Femur (tissue), 1 donor: Measurements from ENCODE around the gene ACYP1.
A peak's percentile ranks its signal among the peaks of the same experiment; 100 is the strongest.

Source experiments
- DNase-seq: peaks from one replicate; pipeline ENCODE4 v3.0.0-alpha.2; 2017

Gene ACYP1

DNA sequence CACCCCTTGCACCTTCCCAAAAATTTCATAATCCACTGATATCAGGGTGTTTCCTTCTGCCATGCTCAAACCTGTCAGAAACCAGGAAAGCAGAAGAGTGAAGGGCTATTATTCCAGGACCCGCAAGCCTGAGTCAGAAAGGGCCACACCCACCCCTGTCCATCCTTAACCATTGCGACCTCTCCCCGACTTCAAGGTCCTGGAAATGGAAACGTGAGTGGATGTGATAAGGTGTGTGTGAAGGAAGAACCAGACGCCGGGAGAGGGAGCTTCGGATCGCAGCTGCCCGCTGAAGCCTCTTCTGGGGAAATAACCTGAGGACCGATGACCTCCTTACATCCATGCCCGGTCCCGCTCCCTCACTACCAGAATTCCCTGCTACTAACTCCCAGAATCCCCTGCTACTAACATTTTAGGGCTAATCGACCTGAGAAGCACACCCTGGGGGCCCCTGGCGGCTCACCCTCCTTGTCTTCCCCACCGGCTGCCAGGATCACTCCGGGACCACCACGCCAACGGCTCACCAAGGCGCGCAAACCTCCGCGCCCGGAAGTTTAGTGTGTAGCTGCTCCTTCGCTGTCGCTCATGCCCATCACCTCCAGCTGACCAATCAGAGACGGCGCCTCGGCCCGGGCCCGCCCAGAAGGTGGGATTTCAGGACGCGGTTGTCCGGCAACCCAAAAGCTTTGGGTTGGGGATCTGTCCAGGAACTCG is at the start of gene ACYP1:
TSS of gene ACYP1 (minus strand) at position 534 of the 714 bp plus-strand sequence. CDS start at position 63, 471 bp downstream.
- DNase-seq = peak; percentile 97

DNA sequence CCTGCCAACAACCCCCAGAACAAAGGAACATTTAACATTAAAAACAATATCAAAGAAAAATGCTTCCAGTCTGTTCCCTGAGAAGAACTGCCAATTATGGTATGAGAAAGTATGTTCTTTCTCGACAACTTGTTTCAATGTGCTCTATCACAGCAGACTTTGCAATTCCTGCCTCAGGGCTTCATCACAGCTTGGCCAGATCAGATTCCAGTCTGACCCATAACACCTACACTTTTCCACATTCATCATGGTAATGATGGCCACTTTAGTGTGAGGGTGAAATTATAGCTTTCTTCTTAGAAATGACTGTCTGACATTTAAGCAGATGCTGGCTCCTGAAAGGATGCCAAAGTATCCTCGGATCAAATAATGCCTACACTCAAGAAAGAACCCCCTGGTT is 46.1 kb upstream of the ACYP1 start:
- no peak for DNase-seq

DNA sequence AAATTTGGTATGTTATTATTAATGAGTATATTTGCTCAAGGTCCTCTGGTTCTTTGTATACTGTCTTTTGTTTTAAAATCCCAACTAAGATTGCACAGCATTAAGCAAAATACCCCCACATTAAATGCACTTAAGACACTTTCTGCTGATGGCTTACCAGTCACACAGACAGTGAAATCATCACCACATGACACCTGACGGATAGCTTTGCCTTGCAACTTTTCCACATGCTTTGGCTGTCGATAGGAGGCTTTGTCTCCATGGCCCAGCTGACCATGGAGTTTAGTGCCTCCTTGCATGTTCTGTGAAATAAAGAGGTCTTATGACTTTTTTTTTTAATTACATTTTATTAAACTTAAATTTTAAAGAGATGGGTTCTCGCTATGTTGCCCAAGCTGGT is 43.4 kb upstream of the ACYP1 start:
- no peak for DNase-seq

DNA sequence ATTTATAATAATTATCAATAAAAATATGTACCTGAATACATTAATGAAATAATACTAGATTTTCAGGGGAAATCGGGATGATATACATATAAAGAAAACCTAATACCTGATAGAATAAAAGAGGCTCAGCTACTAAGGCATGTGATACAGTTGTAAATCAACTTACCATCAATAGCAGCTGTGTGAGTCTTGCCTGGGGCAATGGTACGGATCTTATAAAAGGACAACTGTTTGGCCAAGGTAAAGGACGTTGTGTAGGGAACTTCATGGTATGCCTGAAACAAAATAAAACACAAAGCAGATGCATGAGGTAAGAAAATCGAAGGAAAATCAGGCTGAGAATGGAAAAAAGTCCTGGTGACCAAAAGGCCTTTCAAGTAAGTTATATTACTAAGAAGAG is 37.7 kb upstream of the ACYP1 start:
- DNase-seq = no peak

DNA sequence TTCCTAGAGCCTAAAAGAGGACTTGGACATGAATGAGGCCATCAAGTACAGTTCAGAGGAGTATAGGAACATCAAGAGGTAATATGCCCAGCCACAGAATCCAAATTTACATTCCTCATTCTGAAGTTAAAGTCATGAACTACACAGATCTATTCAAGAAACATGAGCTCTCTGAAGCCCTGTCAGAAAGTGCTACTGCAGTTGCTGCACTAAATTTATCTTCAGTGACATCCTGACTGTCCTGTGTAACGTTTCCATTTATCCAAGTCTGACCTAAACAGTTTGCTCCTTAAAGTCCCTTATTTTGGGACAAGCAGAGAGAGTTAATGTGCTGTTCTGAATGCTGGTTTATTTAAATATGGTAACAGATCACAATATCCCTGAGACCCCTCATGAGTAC is 34.9 kb upstream of the ACYP1 start:
- no peak for DNase-seq

DNA sequence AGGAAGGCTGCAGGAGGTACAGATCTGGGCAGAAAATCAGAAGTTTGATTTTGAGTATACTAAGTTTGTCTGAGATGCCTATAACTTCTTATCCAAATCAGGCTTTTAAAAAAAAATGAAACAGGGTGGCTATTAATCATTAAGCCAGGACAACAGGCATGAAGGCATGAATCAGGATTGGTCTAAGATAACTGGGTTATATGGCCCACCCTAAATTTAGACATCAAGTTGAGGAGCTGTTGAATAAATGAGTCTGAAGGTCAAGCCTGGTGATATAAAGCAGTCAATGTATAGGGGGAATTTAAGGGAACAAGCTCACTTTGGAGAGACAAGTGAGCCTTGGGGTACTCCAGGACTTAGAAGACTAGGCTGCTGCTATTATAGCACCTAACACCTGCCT is 34.4 kb upstream of the ACYP1 start:
- DNase-seq = no peak

DNA sequence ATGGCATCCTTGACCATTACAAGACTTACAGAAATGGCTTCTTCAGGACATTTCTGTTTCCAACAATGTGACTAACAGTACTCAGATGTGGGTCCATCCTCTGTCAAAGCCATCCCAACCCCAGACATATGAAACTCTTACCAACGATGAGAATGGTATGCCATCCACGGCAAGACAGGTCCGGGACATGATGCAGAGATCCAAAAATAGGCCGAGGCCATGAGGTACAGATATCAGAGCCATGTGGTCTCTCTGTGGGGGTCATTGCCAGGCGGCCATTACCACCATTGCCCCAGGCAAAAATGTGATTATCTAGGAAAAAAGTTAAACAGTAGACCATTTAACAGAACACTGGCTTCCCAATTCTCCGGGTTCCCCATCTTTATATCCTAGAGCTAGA is 33.1 kb upstream of the ACYP1 start:
- no peak for DNase-seq

DNA sequence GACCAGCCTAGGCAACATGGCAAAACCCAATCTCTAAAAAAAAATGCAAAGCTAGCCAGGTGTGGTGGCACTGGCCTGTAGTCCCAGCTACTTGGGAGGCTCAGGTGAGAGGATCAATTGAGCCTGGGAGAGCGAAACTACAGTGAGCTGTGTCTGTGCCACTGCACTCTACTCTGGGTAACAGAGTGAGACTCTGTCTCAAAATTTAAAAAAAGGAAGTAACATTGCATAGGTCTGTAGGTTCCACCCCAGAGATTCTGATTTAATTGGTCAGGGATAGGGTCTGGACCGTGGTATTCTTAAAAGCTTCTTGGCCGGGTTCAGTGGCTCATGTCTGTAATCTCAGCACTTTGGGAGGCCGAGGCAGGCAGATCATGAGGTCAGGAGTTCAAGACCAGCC is 31.9 kb upstream of the ACYP1 start:
- DNase-seq = no peak

DNA sequence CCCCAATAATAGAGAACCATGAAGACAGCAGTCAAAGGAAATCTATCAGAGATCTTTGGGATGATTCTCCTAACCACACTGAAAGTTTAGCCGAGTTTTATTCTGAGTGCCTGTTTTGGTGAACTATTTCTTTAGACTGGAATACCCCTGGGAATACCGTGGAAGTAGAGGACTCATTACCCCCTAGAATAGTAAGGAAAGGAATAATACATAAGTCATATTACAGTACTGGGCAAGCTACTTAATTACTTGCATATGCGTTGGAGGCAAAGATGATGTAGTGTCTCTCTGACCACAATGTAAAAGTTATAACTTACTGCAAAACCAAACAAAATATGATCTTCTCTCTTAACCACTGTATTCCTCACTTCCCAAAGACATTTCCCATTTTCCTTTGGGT is 31.1 kb upstream of the ACYP1 start:
- DNase-seq = no peak

DNA sequence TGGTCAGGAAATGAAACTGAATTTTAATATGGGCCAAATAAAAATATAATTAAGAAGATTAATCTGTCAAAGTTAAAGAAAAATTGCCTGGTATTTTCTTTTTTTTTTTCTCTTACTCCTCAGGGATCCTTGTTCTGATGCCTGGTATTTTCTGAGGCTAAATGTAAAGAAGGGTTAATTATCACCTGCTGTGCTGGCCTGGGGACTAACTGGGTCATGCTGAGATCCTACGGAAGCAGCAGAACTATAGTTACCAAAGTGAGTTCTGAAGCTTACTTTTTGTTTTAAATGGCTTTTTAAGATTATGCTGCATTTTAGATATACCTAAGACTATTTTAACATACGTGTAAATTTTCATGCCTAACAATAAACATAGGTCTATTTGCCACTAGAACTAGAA is 28.9 kb upstream of the ACYP1 start:
- DNase-seq = no peak

DNA sequence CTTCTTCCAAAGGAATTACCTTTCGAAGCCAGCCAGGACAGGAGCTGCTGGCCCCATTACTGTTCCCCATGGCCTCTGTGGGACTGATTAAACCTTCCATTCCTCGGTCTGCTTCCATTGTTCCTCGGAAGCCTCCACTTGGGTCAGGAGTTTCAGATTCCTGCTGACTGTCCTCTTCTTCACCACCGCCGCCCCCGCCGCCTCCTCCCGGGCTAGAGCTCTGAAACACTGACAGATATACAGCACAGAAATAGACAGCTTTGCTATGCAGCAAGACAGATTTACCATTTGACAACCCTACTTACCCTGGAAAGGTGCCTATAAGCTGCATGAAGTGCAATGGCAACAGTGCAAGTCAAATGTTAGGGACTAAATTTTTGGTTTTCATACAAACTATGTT is 27.4 kb upstream of the ACYP1 start:
- no peak for DNase-seq

DNA sequence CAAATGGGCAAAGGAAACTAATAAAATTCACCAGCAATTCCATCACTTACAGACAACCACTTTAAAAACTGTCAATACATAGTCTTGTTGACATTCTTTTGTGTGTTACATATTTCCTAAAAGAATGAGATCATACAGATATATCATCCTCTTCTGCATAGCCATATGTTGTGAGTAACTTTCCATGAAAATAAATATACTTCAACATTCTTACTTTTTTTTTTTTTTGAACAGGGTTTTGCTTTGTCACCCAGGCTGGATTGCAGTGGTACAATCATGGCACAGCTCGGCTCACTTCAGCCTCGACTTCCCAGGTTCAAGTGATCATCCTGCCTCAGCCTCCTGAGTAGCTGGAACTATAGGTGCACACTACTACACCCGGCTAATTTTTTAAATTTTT is 26.5 kb upstream of the ACYP1 start:
- DNase-seq = no peak

DNA sequence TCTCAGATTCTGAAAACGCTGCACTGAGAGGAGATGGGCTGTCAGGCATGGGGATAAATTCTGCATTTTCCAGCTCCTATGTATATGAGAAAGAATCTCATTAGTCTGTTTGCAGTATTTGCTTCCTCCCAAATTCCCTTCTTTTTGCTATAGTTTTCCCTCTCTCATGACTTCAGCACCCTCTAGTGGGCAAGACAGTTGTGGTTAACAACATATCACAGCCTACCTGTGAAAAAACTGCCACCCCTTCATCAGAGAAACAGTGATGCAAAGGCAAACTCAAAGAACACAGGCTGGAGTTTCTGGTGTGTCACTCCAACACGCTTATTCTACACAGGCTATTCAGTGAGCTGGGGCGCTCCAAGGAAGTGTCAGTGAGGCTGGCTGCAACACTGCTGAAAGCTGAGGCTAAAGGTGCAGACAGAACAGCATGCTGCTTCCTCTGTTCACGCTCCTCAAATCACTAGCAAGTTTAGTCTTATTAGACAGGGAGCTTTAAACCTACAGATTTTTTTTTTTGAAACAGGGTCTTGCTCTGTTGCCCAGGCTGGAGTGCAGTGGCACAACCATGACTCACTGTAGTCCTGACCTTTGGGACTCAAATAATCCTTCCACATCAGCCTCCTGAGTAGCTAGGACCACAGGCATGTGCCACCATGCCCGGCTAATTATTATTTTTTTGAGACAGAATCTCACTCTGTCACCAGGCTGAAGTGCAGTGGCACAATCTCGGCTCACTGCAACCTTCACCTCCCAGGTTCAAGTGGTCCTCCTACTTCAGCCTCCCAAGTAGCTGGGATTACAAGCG is 24.9 kb upstream of the ACYP1 start:
- peak; percentile 36 for DNase-seq

DNA sequence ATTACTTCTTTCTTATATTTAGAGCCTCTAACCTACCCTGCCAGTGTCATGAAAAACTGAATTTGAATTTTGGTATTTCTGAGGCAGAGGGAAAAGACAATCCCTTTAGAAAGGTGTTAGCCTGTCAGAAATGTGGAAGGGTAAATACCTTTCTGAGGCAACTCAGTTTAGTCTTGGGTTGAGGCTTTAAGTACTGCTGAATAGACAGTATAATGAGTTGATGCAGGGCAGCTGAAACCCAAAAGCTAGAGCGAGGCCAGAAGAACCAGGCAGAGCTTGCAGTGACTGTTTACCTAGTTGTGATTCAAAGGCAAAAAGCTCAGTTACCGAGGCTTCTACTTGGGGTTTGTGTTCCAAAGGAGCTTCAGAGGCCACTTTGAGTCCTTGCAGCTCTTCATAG is 24.3 kb upstream of the ACYP1 start:
- no peak for DNase-seq

DNA sequence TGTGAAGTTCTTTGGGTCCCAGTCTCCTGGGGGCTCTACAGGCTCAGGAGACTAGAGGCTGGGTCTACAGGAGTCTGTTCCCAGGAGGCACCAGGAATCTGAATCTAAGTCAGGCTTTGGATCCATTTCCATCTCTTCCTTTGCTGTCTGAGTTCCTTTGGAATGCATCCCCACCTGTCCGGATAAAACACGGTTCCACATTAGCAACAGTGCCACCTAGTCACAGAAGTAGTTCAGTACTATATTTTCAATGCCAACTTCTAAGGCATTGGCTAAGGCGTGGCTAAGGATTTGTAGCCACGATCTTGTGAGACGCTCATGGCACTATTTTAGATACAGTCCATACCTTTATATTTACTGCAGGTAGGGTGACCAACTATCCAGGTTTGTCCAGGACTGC is 20.7 kb upstream of the ACYP1 start:
- DNase-seq = no peak

DNA sequence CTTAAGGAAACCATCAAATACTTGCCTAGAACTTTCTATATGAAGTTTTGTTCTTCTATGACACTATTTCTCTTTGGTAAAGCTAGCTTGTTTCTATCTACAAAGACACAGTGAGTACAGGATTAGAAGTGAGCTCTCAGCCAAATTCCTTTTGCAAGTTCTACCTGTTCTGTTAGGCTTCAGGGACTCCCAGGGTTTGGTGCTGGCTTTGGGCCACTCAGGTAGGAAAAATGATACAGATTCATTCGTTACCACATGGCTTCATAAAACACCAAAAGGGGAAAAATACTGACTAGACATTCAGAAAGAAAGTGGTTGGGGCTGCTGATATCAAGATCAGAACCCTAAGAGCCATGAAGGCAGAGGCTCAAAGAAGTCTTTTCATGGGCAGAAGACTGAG is 19.4 kb upstream of the ACYP1 start:
- DNase-seq = no peak

DNA sequence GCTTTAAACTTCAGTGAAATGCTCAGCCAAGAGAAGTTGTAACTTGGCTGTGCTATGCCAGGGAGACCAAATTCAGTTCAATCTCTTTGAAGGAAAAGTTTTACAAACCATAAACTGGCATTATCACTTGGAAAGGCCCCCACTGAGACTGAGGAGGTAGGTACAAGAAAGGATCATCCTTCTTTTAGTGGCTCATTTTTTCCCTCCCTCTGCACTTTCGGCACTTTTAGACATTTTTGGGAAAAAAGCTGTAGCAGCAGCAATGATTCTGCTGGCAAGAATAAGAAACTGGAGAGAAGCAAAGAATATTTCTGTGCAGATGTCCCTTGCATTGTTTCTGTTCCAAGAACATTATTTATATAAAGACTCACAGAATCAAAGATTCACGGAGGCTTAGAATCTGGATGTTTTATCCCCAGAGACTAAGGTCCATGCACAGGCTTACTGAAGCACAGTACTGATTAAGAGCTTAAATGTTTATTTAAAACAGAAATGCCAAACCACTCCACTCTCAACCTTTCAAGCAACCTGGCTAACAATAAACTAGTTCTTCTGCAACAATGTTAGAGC is 17.9 kb upstream of the ACYP1 start:
- DNase-seq = no peak

DNA sequence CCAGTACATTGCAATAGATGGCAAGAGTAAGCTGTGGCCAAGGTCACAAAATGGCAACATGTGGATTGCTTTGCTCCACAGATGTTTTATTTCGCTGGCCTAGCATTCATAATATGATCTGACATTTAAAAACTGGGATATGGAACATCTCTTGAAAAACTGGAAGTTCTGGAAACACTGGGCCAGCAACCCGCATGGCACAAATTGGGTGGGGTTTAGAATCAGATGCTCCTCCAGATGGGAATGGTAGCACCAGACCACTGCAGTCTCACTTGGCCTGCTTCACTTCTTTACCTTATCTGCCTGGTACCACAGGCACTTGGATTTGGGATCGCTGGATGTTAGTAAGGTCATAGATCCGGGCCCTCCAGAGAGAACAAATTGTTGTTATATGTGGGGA is 15.7 kb upstream of the ACYP1 start:
- DNase-seq = no peak

DNA sequence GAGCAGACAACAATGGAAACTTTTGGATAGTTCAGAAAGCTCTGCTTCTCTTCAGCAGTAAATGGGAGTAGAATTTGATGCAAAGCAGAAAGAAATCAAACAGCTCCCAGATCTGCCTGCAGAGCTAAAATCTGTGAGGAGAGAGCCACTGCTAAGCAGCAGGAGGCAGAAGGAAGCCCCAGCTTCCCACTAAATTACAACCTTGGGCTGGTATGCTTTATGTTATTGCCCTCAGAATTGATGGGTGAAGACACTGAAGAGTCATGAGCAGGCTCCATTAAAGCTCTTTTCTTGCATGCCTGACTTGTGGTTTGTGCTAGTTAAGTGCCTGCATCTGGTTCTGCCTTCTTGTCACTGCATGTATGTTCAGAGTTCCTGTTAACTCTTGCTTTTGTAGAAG is 14.0 kb upstream of the ACYP1 start:
- DNase-seq = no peak

DNA sequence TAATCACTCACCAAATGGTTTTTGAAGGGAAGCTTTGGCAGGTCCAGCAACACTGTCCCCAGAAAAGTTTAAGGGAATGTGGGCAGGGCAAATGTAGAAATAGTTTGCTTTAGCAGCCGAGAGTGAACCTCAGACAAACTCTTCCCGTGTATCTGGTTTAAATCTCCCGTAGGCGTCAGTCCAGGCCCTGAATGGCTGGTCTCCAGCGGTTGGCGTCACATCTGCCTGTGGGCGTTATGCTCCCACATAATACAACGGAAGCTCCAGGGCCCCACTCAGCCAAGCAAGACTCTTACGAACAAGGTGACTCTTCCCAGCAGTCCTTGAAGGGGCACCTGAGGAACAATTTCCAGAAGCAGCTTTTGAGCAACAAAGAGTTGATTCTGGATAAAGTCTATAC is 6.6 kb upstream of the ACYP1 start:
- peak; percentile 72 for DNase-seq

DNA sequence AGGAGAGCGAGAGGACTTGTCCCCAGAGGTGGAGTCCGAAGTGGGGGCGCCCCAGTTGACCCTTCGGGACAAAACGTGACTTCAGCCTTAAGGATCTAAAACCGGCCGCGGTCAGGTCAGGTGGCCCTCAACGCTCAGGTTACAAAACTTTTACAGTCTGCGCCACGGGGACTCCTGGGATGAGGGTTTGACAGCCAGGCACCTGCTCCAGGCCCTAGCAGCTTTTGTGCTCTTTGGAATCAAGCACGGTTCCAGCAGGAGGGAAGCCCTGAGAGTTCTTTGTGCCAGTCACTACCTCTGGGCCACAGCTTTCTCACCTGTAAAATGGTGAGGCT is 6.0 kb upstream of the ACYP1 start:
- no peak for DNase-seq

DNA sequence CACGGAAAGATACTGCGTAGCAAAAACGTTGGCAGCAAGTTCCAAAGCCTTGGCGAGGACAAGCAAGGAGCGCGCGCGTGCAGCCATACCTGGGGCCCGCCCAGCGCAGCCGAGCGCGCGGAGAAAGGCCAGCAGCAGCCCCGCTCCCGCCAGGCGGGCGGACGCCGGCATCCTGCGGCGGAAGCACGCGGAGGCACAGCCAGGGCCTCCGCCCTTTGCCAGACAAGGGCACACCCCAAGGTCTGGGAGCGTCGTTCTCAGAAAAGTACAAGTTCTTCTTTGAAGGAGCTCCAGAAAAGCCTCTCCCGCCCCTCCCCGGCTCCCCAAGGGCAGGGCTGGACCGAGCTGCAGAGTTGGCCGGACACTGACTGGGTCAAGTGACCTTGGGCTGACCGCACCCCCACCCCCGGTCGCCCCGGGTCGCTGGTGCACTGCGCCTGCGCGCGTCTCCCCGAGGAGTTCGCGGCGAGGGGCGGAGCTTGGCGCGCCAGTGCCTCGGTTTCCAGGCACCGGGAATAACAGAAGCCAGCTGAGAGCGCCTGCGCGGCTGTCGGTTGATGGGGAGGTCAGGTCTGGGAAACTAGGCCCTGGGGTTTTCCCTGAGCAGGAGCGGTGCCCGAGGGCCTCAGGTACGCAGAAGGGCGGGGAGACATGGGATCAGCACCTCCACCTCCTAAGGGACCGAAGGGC is 5.4 kb upstream of the ACYP1 start, which contains the start of gene ZC2HC1C:
TSS of gene ZC2HC1C (plus strand) at position 521 of the 690 bp plus-strand sequence. CDS start 933 bp downstream, outside the sequence.
- peak; percentile 96 for DNase-seq

DNA sequence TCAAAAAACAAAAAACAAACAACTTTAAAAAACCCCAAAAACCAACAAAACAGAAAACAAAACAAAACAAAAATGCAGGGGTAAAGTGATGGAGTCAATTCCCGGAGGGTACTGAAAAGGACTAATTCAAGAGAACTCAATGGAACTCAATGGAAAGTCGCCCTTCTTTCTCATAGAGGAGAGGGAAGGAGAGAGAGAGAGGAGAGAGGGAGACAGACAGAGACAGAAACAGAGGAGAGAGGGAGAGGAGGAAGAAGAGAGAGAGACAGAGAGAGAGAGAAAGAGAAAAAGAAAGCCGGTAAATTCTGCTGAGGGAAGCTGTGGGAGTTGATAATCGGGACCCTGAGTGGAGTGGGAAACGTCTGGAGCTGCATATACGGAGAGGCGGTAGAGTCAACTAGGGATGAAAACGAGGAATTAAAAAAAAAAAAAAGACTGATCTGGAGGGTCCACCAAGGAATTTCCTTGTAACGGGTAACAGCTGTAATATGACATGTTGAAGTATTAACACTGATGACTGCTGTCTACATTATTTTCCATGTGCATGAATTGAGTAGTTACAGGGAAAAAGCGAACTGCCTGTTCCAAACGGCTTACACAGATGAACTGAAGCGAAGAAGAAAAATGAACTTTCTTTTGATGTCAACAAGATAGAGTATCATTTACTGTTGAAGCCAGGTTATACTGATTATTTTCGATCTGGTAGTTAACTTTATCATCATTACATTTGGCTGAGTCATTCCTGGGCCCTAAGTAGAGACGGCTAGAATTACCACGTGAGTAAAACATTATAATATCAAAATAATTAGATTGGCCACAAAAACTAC is 4.7 kb upstream of the ACYP1 start:
- DNase-seq = no peak
